ENCODE data around the gene NDUFB7.
A peak's percentile ranks its signal among the peaks of the same experiment; 100 is the strongest.
"Not testable (repeated sequence)": the region's sequence is repeated elsewhere in the genome, so short reads cannot be mapped to it uniquely, and the experiment has no call there.

The NDUFB7 gene

GRCh38 chr19:14553042-14553938 is 18.6 kb downstream of the NDUFB7 start:
- FAIRE-seq: no peak

GRCh38 chr19:14552006-14552360 is 19.9 kb downstream of the NDUFB7 start:
- not testable (repeated sequence) for FAIRE-seq

GRCh38 chr19:14551134-14552005 is 20.5 kb downstream of the NDUFB7 start:
- FAIRE-seq: not testable (repeated sequence)

DNA sequence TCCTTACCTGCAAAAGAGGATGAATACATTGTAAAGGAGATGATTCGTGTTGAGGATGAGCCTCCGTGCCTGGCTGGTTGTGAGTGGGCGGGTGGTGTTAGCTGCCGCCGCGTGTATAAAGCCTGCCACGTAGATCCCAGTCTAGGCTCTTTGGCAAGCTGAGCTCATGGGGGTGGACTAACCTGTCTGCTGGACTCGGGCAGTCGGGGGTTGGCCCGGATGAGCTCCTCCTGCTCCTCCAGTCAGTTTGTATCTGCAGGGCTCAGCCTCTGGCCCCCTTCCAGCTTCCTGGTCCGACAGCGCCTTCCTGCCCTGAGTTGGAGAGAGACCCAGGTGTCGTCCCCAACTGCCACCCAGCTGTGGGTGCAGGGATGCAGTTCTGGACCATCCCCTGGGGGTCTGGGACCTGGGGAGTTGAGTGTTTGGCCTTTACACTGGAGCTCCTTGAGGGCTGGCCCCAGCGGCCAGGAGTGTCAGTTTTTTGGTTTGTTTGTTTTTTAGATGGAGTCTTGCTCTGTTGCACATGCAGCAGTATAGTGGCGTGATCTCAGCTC is 21.6 kb downstream of the NDUFB7 start:
- FAIRE-seq: no peak

DNA sequence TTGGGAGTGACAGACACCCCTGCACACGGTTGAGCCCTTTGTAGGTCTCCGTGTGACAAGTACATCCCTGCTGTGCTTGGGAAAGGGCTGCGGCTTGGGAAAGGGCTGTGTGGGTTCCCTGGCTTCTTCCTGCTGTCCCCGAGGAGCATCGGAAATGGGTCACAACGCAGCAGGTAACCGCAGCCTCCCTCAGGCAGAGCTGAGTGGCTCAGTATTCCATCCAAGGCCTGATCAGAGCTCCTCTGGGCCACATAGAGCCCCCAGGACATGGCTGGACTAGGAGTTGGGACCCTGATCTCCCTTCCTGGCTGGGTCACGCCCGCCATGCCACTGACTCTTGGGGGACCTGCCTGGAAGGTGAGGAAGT is 26.2 kb downstream of the NDUFB7 start:
- no peak for FAIRE-seq

DNA sequence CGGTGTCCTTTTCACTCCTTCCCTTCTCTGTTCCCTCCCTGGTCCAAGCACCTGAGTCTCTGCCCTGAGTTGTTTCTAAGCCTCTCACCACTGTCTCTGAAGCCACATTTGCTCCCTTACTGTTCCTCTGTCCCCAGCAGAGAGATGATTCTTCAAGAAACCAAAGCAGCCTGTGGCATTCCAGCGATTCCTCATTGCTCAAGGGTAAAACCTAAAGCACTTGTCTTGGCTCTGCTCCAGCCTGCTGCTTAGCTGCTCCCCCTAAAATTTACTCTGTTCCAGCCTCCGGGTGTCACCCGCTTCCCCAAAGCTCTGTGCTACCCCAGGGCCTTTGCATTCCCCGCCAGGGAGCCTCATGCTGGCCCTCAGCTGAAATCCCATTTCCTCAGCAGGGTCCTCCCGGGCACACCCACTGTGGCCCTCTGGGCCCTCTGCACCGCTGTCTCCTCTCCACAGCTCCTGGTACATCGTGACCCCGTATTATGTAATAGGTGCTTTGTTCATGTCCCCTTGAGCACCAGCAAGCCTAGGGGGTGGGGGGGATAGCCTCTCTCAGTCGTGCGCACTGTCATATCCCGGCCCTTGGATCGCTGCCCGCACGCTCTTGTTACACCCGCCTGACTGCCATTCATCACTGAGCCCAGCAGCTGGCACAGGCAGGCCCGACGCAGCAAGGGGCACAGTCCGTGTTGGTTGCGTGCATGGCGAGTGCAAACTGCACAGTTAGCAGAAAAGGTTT is 26.7 kb downstream of the NDUFB7 start:
- FAIRE-seq: no peak

DNA sequence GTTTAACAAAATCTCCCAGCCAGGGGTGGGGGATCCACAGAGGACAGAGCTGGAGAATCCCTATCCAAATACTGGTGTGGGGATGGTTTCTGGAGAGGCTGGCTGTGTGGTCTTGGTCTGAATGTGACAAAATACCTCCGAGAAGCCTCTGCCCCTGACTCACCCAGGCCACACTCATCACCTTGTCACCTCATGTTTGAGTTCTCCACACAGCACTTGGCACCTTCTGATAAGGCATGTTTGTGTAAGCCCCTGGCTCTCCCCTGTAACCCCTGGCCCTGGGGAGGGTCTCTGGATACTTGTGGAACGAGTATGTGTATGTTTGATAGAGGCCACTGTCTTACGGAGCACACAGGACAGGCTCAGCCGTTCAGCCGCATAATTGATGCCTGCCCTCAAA is 27.8 kb downstream of the NDUFB7 start:
- no peak for FAIRE-seq

GRCh38 chr19:14542711-14543328 is 29.0 kb downstream of the NDUFB7 start:
- FAIRE-seq: no peak

GRCh38 chr19:14541979-14542378 is 29.9 kb downstream of the NDUFB7 start:
- FAIRE-seq: not testable (repeated sequence)

DNA sequence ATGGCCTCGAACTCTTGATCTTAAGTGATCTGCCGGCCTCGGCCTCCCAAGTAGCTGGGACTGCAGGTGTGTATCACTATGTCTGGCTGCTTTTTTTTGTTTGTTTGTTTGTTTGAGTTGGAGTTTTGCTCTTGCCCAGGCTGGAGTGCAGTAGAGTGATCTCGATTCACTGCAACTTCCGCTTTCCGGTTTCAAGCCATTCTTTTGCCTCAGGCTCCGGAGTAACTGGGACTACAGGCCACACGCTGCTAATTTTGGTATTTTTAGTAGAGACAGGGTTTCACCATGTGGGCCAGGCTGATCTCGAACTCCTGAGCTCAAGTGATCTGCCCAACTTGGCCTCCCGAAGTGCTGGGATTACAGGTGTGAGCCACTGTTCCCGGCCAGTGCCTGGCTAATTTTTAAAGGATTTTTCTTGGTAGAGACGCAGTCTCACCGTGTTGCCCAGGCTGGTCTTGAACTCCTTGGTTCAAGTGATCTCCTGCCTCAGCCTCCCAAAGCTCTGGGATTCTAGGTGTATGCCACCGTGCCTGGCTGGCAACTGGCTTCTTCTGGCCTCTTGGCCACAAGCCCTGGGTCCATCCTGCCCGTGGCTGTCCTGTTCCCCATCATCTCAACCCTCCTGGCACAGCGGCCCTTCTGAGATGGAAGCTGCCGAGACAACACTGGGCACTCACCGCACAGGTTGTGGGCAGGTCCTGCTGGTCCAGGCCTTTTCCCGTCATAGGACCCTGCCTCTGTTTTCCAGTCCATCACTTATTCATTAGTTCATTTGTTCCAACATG is 30.9 kb downstream of the NDUFB7 start:
- FAIRE-seq: no peak

GRCh38 chr19:14536926-14537692 is 34.8 kb downstream of the NDUFB7 start:
- FAIRE-seq: no peak

DNA sequence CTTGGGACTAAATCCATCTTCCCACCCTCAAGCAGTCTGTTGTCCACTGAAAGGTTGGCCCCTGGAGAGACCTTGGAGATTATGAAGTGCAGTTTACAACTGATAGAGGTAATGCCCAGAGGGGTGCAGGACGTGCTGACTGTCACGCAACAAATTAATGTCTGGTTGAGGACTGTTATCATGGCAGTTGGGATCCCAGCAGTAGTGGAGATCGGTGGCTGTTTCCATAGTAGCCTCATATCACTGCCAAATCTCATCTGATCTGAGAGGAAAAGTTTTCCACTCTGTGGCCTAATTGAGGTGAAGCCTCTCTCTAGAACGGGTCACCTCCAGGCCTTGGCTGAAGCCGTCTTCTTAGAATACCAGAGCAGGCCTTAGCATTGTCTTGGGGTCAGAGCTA is 38.4 kb downstream of the NDUFB7 start:
- no peak for FAIRE-seq

- FAIRE-seq: no peak
These were observed 41.4 kb downstream of the NDUFB7 start for GRCh38 chr19:14530506-14530905.

GRCh38 chr19:14530005-14530348 is 41.9 kb downstream of the NDUFB7 start:
- FAIRE-seq: no peak

- peak; percentile 97 for FAIRE-seq
These were observed 42.4 kb downstream of the NDUFB7 start, which contains the start of gene TECR for GRCh38 chr19:14529254-14530004. Gene TECR (plus strand): TSS chr19:14529594. CDS start chr19:14529697, 103 bp downstream.

- FAIRE-seq: no peak
These were observed 43.2 kb downstream of the NDUFB7 start for GRCh38 chr19:14528419-14529253.

DNA sequence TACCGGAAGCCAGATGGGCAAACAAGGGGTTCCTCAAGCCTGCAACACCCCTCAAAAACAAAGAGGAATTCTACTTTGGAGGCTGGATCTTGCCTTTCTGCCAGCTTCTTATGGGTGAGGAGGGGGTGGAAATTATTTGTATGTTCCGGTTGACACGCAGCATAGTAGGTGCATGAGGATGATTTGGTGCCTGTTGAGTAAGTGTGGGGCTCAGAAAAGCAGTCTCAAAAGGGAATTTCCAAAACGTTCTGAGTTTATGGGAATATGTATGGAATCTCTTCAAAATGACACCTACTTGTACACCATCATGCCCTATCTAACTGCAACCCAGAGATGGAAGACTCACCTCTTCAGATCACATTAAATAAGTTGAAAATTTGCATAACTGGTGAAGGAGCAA is 45.4 kb downstream of the NDUFB7 start:
- FAIRE-seq: no peak

DNA sequence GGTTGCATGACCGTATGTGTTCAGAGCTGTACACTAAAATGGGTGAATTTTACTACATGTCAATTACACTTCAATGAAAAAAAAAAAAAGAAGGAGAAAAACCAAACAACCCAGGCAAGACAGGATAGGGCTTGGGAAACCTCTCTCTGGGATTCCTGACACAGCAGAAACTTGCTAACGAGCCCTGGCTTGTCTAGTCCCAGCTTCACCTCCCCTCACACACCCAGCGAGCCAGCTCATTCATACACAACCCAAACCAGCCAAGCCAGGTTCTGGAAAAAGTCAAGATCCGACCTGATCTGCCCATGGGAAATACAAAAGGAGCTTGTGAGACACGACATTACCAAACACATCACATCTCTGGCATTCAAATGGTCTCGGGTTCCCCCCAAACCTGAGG is 46.1 kb downstream of the NDUFB7 start:
- FAIRE-seq: no peak

- FAIRE-seq: no peak
These were observed 51.3 kb downstream of the NDUFB7 start for GRCh38 chr19:14520543-14520942.

All from endometrium (tissue), 2 donors.